CD4-positive, alpha-beta T cell treated with Interleukin-21 for 1 hour (primary cell): ENCODE measurements around the gene CAPS2.
A peak's percentile ranks its signal among the peaks of the same experiment; 100 is the strongest.

Experiments used
- DNase-seq: peaks from one replicate; pipeline ENCODE4 v3.0.0-alpha.2; 2020

Gene CAPS2

GRCh38 chr12:75302781-75303180, 27.3 kb downstream of the CAPS2 start:
- DNase-seq: no peak

- DNase-seq: no peak
Measured at GRCh38 chr12:75302225-75302624, 27.9 kb downstream of the CAPS2 start.

- DNase-seq: no peak
Measured at GRCh38 chr12:75294797-75295196, 35.3 kb downstream of the CAPS2 start.

GRCh38 chr12:75294336-75294735, 35.8 kb downstream of the CAPS2 start:
- DNase-seq: no peak

- DNase-seq: no peak
Measured at GRCh38 chr12:75291014-75291413, 39.1 kb downstream of the CAPS2 start.

GRCh38 chr12:75289753-75290152, 40.4 kb downstream of the CAPS2 start:
- DNase-seq: no peak

GRCh38 chr12:75288860-75289259, 41.3 kb downstream of the CAPS2 start:
- DNase-seq: no peak

- DNase-seq: no peak
Measured at GRCh38 chr12:75275702-75276101, 54.4 kb downstream of the CAPS2 start.

- no peak for DNase-seq
Measured at GRCh38 chr12:75271576-75271975, 58.5 kb downstream of the CAPS2 start.

- DNase-seq: no peak
Measured at GRCh38 chr12:75270157-75270556, 60.0 kb downstream of the CAPS2 start.

- no peak for DNase-seq
Measured at GRCh38 chr12:75269209-75269608, 60.9 kb downstream of the CAPS2 start.

GRCh38 chr12:75260316-75260715, 69.8 kb downstream of the CAPS2 start:
- DNase-seq: no peak

GRCh38 chr12:75259143-75259542, 71.0 kb downstream of the CAPS2 start:
- no peak for DNase-seq

- peak; percentile 19 for DNase-seq
Measured at GRCh38 chr12:75257510-75257909, 72.6 kb downstream of the CAPS2 start.

GRCh38 chr12:75245108-75245507, 85.0 kb downstream of the CAPS2 start:
- DNase-seq: no peak

GRCh38 chr12:75239987-75240386, 90.1 kb downstream of the CAPS2 start:
- DNase-seq: no peak

- no peak for DNase-seq
Measured at GRCh38 chr12:75236206-75236605, 93.9 kb downstream of the CAPS2 start.

GRCh38 chr12:75227132-75227531, 103.0 kb downstream of the CAPS2 start:
- no peak for DNase-seq
